Measurements from ENCODE around the gene DYNAP.
A peak's percentile ranks its signal among the peaks of the same experiment; 100 is the strongest.

Gene DYNAP

DNA sequence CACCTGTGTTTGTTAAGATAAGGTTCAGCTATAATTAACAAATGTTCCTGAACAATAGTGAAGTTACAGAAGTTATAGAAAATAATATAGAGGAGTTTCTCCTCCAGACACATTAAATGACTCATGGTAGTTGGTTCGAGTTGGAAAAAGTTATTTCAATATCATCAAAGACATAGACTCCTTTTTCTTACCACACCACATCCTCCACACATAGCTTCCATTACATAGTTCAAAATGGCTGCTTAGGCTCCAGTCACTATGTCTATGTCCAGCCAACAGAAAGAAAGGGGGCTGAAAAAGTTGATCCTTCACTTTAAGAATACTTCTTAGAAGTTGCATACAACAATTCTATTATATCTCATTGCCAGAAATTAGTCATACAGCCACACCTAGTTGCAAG, 50.7 kb downstream of the DYNAP start:
- no peak for DNase-seq

DNA sequence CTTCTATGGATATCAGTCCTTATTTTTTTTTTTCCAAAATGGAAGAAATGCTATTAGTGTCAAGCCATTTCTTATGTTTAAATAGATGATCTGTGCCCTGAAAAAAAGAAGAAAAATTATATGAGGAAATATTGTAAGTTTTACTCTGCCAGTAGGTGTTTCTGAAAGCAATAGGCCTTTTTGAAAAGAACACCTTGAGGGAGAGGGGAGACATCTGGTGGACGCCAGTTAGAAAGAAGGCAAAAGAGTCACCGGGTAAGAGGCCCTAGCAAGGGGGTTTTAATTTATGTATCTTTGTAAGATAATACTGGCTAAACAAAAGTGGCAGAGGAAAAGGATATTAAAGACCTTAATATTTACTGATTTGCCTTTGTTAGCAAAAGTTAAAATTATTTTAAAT, 56.1 kb downstream of the DYNAP start:
- DNase-seq = peak; percentile 67
